Stimulated activated CD4-positive, alpha-beta T cell treated with anti-CD3 and anti-CD28 coated beads, Interleukin-12 subunit alpha, Interleukin-12 subunit beta, amount 100 ng/mL, for 48 hours (primary cell): ENCODE measurements around the gene PADI4.

Experiments used
- DNase-seq, 3 donors: peaks; one replicate each; pipeline ENCODE4 v3.0.0-alpha.2; 2020; ENCODE audit warnings: low read depth in 2 of 3, low spot score in 1 of 3

The PADI4 gene

GRCh38 chr1:17282836-17283235, 25.2 kb upstream of the PADI4 start:
- no peak for DNase-seq

GRCh38 chr1:17286646-17287045, 21.4 kb upstream of the PADI4 start:
- no peak for DNase-seq

- DNase-seq, result no peak
Measured at GRCh38 chr1:17287130-17287776, 20.7 kb upstream of the PADI4 start.

DNA sequence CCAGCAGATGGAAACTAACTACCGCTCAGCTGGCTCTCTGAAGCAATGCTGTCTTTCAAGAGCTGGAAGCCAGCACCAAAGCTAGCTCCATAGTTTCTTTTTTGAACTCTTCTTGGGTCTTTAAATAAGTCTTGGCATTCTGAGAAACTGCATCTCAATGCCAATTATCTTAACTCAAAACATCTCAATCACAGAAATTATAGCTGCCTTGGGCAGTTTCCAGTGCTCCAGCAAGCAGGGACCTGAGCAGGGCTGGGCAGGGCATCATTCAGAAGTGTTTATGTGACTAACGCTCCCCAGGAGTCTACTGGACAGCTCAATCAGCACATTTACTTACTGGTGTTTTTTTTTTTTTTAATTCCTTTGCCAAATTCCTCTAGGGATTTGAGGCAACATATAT, 18.3 kb upstream of the PADI4 start:
- DNase-seq, result no peak

DNA sequence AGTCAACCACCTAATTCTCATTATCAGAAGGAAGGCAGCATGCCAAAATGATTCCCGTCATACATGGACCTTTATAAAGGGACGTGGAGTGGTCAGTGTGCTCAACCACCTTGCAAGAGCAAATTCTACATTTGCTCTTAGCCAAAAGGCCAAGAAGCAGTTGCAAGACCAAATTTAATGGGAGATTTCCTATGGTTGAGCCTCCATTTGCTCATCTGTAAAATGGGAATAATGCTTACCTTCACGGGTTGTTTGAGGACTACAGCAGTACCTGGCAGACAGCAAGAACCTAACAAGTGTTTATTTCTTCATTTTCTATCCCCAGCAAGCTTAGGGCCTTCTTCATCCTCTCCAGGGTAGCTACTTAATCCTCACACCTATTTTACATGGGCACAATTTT, 17.4 kb upstream of the PADI4 start:
- DNase-seq, result no peak

DNA sequence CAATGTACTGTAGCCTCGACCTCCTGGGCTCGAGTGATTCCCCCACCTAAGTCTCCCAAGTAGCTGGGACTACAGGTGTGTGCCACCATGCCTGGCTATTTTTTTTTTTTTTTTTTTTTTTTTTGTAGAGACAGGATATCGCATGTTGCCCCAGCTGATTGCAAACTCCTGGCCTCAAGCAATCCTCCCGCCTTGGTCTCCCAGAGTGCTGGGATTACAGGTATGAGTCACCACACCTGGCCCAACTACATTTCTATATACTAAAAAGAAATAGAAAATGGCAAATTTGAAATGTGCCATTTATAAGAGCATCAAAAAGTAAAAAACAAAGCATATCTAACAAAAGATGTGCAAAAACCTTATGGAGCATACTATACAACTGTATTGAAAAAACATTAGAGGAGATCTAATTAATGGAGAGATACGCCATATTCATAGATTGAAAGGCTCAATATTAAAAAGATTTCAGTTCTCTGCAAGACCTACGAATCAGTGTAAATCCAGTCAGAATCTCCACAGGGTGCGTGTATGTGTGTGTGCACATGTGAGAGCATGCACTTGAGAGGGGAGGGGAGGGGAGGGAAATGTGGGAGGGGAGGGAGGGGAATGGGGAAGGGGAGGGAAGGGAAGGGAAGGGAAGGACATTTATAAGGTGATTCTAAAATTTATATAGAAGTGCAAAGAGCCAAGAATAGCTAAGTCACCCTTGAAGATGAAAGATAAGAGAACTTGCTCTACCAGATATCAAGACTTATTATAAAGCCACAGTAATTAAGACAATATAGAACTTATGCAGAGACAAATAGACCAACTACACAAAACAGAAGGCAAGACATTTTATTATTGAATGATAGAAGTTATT, 15.5 kb upstream of the PADI4 start:
- no peak for DNase-seq

DNA sequence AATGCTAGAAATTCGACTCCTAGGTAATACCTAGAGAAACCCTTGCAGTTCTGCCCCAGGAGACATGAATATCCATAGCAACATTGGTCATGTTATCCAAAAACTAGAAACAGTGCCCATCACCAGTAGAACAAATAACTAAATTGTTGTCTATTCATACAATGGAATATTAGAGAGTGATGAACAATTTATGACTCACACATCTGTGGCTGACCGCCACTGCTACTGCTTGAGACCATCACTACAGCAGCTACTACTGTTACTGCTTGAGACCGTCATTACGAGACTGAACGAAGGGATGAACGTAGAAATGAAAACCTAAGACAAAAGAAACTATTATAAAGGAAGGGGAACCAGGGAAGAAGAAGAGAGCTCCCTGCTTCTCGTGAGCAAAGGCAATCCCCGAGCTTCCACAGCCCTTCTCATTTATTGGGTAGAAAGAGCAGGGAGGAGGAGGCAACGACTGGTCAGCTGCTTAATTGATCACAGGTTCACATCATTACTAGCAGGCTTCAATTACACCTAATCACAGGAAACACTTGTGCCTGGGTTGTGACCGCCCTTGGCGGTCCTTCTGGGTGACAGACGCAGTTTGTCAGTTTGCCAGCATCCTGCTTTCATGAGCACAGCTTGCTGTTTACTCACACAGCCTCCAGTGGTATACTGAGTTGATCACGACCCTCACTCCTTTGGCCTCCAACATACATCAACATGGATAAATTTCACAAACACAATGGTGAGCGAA, 14.1 kb upstream of the PADI4 start:
- DNase-seq, result no peak

DNA sequence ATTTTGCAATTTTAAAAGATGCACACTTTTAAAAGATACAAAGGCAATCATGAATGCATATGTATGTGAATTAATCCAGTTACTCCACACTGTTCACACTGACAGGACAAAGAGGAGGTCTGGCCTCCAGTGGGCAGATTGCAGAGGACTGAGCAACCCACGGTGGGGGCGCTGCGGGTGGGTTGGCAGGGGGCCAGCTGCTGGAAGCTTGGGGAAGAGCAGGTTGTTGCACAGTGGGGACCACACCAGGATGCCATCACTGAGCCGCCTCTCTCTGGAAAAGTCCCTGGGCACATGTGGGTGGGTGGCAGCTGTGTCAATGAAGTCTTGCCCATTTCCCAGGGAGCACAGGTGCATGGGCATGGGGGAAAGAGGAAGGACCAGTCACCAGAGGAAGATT, 12.7 kb upstream of the PADI4 start:
- no peak for DNase-seq

DNA sequence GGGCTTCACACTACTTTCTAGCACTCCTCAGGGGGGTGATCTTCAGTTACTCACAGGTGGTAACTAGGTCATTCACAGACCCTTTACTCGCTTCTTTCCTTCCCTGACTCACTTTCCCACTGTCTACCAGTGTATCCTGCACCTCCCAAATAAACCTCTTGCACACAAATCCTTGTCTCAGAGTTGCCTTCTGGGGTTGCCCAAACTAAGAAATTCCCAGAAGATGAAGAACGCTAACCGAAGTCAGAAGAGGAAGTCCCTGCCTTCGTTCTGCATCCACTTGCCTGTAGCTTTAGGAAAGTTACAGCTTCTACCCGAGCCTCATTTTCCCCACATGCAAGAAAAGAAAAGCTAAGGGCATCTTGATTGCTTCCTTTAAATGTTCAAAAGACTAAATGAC, 11.9 kb upstream of the PADI4 start:
- no peak for DNase-seq

- no peak for DNase-seq
Measured at GRCh38 chr1:17297991-17298390, 10.0 kb upstream of the PADI4 start.

DNA sequence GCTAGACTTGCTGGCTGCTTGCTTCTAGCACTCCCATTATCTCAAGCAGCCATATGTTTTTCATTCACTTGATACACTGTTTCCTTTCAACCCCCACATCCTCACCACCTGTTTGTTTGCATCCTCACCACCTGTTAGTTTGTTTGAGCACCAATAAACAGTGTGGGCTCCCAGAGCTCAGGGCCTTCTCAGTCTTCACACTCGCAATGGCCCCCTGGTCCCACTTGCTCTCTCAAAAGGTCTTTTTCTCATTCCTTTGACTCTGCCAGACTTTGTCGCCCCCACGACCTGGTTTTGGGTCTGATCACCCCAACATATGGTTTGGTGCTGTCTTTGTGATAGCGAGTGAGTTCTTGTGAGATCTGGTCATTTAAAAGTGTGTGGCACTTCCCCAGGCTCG, 6.2 kb upstream of the PADI4 start:
- DNase-seq, result no peak

DNA sequence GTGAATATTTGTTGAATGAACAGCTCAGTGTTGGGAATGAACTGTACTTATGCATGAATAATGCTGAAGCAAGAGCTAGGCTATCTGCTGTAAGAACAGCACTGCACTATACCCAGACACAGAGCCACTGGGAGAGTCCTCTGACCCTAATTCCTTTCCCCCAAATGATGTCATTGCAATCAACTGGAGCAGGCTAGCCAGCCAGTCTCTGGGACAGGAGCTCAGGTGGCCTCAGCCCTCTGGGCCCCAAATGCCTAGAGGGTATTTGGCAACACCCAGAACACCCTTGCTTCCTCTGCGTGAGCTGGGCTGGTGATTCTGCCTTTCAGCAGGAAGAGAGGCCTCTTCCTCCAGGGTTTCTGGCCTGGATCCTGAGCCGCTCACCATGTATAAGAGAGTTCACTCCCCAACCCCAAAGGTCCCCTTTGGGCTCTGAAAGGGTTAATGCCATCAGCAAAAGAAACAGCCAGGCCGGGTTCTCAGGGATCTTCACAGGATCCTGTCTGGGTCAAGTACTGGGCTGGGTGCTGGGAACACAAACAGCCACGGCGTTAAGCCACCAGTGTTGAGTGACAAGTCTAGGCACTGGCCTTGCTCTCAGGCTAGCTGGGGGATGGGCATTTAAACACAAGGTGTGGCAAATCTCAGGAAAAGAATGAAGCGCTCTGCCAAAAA, 3.7 kb upstream of the PADI4 start:
- DNase-seq, result no peak

DNA sequence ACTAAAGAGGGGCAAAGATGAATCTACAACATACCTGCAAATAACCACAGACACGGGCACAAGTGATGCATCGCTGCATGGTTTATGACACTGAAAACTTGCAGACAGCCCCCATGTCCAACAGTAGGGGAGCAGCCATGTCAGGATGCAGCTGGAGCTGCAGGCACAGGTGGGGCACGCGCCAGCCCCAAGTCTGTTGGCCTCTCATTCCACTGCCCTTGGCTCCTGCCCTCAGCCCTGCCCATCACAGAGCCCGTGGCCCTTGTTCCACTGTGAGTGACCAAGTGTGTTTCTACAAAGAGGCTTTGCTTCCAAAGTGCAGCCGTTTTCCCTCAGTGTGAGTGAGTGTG, 3.2 kb upstream of the PADI4 start:
- no peak for DNase-seq

DNA sequence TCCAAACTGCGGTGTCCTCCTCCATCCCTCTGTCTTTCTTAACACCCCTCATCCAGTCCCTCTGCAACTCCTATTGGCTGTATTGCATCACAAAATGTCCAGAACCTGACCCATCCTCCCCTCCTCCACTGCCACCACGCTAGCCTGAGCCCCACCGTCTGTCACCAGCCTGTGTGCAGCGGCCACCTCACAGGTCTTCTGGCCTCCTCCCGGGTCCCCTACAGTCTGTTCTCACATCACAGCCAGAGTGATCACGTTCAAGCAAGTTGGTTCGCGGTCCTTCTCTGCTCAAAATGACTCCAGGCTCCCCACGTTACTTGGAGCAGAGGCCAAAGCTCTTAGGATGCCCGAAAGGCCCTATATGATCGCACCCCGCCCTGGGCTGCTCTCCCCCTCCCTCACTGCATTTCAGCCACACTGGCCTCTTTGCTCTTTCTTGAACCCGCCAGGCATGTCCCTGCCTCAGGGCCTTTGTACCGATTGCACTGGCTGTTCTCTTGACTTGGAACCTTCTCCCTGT, 2.4 kb upstream of the PADI4 start:
- DNase-seq, result no peak

- no peak for DNase-seq
Measured at GRCh38 chr1:17306407-17306806, 1.6 kb upstream of the PADI4 start.

GRCh38 chr1:17306921-17307320, 1.1 kb upstream of the PADI4 start:
- DNase-seq, result no peak

GRCh38 chr1:17307329-17307728, 668 bp upstream of the PADI4 start:
- no peak for DNase-seq

DNA sequence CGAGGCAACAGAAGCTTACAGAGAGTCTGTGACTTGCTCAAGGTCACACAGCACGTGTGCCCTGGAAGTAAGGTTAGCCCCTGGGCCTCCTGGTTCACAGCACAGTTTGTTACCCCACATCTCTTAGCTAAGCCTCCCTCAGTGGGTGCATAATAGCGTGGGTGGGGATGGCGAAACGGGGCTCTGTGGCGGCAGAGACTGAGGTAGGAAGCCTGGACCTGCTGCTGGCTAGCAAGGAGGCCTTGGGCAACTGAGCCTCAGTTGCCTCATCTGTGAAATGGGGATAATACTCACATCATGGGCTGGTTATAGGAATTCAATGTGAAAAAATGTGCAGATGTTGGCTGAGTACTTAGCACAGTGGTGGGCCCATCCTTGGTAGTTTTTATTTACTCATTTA, 596 bp downstream of the PADI4 start:
- DNase-seq, result no peak

DNA sequence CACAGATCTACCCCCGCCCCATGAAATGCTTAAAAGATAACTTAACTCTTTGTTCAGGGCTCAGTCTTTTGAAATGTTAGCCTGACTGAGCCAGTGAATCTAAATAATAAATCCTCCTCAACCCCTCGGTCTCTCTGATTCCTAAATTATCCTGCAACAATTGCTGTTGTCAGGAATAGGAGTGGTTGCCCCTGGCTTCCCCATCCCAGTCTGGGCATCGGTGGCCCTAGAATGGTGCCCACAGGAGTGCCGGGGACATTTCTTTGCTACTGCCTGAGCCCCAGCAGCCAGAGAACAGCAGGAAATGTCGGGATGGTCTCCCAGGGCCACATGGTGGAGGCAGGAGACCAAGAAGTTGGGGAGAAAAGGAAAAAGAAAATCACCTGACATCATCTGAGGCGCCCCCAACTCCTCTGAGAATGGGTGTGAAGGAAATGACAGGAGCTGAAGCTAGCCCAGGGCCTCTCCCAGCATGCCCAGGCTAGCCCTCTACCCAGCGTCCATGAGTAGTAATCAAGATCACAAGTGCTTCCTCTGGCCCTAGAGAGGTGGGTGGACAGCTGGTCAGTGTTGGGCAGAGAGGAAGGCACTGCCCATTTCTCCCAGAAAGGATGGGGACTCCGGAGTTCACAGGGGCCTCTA, 1.6 kb downstream of the PADI4 start:
- DNase-seq, result no peak

DNA sequence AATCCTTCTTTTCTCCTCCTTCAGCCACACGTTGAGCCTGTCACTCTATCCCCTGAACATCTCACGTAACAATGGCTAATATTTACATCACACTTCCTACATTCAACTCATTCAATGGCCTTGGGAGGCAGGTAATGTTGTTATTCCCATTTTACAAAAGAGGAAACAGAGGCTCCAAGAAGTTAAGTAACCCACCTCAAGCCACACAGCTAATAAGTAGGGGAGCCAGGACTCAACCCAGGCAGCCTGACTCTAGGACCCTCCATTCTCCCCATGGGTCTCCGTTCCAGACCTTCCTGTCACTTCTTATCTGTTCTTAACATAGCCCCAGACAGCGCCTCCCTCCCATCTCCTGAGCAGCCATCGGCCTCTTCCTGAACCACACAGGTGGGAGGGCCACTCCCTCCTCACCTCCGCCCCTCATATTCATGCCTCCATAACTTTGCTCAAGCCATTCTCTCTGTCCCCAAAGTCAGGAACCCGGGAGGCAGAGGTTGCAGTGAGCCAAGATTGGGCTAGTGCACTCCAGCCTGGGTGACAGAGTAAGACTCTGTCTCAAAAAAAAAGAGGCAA, 2.2 kb downstream of the PADI4 start:
- DNase-seq, result no peak
